NCI-H345 (cell line): ENCODE results near the gene CHAF1B.
"Not testable (repeated sequence)": the region's sequence is repeated elsewhere in the genome, so short reads cannot be mapped to it uniquely, and the experiment has no call there.

Experiments
- DNase-seq: peaks from one replicate; lab custom pipeline; 2025; lab: John Stamatoyannopoulos, UW

Gene CHAF1B

DNA sequence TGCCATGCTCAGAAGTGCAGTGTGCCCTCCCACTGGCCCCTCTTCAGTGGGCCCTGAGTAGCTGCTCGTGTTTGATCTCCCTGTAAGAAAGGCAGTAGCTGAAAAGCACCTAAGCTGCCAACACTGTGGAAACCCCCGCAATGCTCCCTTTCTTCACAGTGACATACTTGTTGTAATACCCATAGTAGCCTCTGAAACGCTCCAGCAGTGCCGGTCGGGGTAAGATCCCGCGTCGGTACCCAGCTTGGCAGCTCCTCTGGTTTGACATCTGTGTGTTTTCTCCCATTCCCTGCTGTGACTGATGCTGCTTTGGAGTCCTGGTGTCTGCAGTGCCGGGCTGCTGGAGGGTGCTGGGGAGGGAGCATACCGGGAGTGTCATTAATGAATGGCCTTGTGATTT lies 3.6 kb downstream of the CHAF1B start:
- DNase-seq, result no peak

DNA sequence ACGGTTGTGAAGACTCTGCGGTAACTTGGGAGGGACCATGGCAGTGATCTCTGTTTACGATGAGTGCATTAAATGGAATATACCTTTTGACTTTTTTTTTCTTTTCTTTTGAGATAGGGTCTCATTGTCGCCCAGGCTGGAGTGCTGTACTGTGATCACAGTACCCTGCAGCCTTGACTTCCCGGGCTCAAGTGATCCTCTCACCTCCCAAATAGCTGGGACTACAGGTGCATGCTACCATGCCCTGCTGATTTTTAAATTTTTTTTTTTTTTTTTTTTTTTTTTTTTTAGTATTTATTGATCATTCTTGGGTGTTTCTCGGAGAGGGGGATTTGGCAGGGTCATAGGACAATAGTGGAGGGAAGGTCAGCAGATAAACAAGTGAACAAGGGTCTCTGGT lies 6.5 kb downstream of the CHAF1B start:
- not testable (repeated sequence) for DNase-seq

DNA sequence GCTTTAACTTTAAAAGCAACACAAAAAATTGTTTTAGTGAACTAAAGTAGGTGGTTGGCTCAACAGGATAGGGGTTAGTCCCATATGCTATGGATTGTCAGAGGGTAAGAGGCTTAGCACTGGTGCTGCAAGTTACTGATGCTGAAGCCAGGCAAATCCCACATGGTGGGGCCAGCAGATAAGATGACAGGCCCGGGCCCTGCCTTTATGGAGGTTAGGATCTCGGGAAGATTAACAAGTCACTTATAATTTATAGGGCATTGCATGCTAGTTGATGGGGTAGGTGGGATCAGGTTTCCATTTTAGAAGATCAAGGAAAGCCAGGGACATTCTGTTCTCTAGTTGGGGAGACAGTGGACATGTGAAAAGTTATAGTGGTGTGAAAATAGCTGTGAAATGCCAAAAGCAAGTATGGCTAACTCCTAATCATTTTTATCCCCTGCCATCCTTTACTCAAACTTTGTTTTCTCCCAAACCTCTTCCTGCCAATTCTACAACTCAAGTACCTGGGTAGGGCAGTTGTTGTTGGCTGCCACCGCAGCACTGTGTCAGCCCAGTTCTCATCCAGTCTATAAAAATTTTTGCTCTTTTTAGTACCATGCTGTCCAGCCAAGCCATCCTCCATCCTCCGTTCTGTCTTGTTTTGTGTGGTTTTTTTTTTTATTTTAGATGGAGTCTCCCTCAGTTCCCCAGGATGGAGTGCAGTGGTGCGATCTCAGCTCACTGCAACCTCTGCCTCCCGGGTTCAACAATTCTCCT lies 10.3 kb downstream of the CHAF1B start:
- DNase-seq, result no peak

DNA sequence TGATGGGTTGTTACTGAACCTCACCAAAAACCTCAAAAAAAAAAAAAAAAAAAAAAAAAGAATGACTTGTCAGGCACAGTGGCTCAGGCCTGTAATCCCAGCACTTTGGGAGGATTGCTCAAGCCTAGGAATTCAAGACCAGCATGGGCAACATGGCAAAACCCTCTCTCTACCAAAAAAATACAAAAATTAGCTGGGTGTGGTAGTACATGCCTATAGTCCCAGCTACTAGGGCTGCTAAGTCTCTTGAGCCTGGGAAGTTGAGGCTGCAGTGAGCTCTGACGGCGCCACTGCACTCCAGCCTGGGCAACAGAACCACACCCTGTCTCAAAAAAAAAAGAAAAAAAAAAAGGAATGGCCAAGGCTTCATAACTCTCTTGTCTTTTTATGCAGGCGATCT lies 11.1 kb downstream of the CHAF1B start:
- DNase-seq, result no peak

DNA sequence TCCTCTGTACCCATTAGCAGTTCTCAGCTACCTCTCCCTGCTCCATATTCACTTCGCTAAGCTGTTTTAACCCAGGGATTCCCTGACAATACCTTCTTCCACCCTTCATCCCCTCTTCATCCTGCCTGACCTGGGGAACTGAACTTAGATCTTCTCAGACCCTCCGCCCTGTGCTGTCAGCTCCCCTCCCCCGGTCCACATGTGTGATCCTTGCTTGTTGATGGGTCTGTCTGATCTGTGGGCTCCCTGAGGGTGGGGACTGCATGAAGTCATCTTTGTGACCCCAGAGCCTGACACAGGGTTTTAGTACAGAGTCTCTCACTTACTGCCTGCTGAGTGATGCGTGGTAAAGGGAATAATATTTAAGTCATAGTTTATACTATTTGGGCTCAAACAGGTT lies 11.8 kb downstream of the CHAF1B start:
- no peak for DNase-seq

DNA sequence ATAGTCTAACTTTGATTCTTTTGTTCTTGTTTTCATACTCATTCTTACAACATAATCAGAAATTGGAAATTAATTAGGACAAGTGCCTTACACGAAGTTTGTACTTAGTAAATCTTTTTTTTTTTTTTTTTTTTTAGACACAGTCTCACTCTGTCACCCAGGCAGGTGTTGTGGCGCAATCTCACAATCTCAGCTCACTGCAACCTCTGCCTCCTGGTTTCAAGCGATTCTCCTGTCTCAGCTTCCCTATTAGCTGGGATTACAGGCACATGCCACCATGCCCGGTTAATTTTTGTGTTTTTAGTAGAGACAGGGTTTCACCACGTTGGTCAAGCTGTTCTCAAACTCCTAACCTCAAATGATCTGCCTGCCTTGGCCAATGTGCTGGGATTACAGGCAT lies 12.4 kb downstream of the CHAF1B start:
- no peak for DNase-seq

DNA sequence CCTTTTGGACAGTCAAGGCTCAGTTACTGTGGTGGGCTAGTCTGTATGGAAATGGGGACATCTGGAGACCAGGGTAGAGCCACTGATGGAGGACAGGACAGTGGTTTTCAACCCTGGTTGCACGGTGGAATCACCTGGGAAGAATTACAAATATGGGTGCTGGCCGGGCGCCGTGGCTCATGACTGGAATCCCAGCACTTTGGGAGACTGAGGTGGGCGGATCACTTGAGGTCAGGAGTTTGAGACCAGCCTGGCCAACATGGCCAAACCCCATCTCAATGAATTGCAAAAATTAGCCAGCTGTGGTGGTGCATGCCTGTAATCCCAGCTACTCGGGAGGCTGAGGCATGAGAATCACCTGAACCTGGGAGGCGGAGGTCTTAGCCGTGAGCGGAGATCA lies 14.5 kb downstream of the CHAF1B start:
- DNase-seq, result not testable (repeated sequence)

DNA sequence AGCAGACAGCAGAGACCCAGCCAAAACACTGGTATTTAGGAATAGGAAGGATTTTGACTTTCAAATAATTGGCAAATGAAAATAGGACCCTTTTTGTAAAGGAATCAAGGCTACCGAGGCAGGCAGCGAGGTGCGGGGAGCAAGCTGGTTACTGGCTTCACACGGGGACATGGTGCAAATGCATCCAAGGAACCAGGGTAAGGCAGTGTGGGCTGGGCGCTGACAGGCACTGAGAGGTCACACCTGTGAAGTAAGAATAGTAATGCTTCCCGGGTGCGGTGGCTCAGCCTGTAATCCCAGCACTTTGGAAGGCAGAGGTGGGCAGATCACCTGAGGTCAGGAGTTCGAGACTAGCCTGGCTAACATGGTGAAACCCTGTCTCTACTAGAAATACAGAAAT lies 15.5 kb downstream of the CHAF1B start:
- no peak for DNase-seq

DNA sequence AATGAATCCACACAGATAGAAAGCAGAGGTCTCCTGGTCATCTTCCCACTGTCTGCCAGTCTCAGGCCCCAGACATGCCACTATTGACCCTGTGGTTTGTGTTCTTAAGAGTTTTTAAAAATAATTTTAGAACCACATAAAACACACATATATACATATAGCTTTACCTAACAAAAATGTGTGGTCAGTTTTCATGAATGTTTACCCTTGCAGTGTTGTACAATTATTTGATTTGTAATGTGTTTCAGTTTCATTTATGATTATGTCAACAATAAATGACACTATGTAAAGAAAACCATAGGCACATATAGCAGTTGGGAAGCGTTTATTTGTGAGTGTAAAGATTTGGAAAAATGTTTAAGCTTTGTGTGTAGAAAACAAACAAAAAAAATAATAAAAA lies 17.1 kb downstream of the CHAF1B start:
- no peak for DNase-seq

DNA sequence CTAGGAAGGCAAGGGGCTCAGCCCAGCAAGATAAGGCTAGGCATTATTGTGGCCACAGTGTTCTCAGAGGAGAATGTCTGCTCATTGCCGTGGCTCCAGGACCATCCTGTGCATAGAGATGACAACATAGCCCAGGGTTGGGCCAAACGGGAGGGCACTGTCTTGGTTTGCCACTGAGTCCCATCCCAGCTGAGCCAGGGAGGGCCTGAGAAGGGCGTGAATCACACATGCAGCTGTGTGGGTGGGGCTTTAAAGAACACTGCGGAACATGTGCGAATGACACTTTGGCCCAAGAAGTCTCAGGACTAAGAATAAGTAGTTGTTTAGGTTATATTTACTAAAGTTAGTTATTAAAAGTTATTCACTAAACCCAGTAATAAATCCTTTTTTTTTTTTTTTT lies 18.5 kb downstream of the CHAF1B start:
- no peak for DNase-seq

DNA sequence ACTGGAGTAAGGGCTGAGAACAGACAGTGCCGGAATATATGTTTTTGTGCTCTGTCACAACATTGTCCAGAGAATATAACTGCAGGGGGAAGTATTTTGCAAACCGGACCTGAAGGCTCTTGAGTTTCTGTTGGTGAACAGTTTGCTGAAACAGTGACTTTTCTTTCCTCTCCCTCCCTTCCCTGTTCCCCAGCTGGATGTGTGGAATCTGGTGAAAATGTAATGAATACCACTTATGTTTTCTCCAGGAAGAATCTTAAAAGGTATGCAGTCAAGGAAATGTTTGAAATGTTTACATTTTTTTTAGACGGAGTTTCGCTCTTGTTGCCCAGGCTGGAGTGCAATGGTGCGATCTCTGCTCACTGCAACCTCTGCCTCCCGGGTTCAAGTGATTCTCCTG lies 23.4 kb downstream of the CHAF1B start:
- DNase-seq, result no peak

DNA sequence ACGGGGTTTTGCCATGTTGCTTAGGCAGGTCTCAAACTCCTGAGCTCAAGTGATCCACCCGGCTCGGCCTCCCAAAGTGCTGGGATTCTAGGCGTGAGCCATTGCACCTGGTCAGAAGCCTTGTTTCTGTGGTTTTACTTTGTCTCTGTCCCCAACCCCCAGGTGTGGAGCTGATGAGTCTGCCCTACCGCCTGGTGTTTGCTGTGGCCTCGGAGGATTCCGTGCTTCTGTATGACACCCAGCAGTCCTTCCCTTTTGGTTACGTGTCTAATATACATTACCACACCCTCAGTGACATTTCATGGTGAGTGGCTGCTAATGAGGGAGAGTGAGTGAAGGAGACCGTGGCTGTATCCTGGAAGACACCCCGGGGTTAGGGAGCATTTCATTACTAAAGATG lies 26.1 kb downstream of the CHAF1B start:
- DNase-seq, result no peak

DNA sequence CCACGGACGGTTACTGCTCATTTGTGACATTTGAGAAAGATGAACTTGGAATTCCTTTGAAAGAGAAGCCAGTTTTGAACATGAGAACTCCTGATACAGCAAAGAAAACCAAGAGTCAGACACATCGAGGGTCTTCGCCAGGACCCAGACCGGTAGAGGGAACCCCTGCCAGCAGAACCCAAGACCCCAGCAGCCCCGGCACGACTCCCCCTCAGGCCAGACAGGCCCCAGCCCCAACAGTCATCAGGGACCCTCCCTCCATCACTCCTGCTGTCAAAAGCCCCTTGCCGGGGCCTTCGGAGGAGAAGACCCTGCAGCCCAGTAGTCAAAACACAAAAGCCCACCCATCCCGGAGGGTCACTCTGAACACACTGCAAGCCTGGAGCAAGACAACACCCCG lies 27.7 kb downstream of the CHAF1B start:
- DNase-seq, result no peak

DNA sequence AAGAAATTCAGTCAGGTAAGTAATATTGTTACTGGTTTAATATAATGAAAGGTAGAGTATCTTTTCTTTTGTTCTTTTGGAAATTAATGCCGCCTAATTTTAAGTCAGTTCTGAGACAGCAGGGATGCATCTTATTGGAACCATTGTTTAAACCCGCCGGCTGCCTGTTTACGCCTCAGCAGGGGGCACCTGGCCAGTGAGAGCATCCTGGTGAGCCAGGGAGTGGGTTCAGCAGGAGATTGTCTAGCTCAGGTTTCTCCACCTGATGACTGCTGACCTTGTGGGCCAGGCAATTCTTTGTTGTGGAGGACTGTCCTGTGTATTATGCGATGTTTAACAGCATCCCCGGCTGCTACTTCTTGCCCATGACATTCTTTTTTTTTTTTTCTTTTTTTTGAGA lies 30.2 kb downstream of the CHAF1B start:
- DNase-seq, result peak; percentile 78

DNA sequence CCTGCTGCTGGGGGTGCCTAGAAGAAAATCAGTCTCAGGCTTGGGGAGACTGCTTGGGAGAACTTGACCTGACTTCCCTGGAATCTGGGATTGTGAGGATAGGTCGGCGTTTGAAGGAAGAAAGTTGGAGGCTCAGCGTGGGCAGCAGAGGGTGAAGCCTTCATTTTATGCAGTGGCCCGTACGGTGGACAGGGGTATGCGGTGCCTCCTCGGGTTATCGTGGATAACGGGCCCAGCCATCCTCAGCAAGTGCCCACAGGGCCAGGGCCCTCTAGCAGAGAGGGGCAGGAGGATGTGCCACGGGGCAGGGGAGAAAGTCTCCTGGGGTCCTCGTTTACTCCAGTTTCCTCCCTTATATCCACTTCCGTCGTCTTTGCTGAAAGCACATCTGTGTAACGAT lies 34.0 kb downstream of the CHAF1B start:
- no peak for DNase-seq

DNA sequence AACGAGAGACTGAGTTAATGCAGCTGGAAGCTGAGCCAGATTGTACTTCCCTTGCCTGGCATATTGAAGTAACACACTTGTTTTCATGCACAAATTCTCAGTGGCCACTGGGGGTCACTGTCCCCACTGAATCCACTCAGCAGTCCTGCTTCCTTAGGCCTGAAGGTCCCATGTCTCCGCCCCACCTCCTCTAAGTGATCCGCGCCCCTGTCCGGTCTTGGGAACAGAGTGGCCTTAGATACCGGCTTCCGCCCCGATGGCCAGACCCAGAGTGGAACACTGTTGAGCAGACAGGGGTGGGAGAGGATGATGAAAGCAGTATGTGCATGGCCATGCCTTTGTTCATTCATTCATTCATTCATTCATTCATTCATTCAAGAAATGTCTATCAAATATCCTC lies 34.8 kb downstream of the CHAF1B start:
- peak; percentile 49 for DNase-seq

DNA sequence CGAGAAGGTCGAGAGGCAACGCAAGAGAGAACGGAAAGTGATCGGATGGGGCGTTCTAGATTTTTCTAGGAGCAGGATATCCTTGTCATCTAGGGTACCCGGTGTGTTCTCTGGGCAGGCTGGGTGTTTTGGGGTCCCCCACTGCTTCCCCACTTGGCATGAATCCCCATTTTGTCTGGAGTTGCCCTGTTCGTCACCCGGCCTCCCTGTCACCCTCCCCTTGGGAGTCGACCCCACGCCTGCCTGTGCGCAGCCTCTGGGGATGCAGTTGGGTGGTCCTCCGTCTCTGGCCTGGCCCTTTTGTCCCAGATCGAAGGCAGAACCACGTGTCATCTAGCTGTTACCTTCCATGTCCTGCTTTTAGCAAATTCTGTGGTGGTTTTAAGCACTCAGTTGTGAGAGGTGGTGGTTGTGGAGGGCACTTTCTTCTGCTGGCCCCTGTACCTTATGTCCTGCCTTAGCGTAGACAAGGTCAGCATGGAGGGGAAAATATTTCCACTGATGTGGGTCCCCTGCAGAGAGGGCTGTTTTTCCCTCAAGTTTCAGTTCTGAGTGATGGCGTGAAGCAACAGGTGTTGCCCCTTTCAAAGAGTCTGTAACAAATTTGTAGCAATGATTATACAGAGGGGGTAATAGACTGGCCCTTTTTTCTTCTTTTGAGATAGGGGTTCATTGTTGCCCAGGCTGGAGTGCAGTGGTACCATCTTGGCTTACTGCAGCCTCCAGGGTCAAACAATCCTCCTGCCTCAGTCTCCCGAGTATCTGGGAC lies 35.6 kb downstream of the CHAF1B start:
- DNase-seq, result no peak

DNA sequence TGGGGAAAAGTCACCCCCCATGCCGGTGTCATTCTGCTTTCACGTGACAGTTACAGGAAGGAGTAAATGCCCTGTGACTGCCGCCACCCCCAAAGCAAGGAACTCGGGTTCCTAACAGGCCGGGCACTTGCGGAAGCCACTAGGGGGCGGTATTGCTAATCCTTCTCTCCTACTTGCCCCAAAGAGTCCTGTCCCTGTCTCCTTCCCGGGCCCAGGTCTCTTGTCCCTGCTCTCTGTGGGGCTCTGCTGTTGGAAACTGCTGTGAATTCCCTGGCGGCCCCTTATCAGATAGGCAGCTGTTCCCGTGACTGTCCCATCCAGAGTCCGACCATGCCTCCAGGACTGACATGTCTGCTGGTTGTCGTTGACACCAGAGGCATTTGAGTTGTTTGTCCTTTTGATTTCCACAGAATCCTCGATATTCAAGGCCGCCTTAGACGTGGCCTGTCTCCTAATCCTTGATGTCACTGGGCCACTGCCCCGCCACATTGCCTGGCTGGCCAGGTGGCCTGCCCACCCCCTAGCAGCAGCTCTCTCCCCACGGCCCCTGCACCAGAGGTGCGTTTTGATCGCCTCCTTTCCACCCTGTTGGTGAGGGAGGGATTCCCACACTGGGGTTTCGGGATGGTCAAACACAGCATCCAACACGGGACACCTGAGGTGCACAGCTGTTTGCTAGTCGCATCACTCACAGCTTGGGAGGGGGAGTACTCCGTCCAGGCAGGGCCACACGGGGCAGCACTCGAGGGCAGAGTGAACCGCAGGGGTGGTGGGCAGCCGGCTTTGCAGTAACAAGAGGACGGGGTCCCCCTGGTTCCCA lies 37.3 kb downstream of the CHAF1B start:
- DNase-seq, result peak; percentile 31

DNA sequence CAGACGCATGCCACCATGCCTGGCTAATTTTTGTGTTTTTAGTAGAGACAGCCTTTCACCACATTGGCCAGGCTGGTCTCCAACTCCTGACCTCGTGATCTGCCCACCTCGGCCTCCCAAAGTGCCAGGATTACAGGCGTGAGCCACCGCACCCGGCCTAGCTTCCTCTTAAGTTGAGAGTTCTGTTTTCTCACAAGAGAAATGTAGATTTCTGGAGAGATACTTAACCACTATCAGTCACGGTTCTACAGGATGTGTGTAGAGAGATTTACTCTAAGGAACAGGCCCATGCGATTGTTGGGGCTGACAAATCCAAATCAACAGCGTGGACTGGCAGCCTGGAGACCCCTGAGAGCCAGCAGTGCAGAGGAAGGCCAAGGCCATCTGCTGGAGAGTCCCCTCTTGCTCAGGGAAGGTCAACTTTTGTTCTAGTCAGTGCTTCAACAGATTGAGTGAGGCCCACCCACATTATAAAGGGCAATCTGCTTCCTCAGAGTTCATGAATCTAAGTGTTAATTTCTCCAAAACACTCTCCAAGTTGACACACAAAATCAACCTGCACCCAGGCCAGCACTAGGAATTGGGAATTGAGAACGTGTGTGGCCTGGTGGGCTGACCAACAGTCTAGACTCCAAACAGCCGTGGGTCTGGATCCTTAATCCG lies 38.7 kb downstream of the CHAF1B start:
- DNase-seq, result no peak

DNA sequence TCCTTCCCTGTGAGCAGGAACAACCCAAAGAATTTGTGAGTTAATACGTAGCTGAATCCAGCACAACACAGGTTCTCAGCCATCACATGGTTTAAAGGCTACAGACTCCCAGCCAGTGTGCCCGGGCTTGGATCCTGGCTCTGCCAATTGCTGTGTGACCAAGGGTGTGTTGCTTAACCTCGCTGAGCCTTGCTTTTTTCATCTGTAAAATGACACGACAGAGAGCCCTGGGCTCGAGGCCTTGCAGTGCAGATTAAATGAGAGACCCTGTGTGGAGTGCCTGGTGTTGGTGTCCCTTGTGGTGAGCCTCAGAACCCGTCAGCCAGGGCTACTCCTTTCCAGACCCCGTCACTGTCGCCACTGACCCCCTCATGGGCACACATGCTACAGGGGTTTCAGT lies 39.4 kb downstream of the CHAF1B start:
- DNase-seq, result no peak

DNA sequence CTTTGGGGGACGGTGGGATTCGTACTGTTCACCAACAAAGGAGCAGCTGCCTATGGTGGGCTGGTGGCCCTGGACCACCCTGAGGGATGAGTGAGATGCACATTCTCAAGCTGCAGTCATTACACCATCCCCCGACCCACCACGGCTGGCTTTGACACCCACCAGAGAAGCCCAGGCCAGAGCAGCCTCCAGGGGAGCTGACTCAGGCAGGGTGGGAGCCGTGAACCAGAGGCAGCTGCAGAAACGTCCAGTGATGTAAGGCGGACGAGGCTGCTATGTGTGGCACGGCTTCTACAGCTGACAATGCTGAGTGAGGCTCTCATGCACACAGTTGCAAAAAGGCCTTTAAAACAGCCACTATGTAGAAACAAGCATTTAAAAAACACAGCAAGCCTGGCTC lies 40.1 kb downstream of the CHAF1B start:
- DNase-seq, result no peak

DNA sequence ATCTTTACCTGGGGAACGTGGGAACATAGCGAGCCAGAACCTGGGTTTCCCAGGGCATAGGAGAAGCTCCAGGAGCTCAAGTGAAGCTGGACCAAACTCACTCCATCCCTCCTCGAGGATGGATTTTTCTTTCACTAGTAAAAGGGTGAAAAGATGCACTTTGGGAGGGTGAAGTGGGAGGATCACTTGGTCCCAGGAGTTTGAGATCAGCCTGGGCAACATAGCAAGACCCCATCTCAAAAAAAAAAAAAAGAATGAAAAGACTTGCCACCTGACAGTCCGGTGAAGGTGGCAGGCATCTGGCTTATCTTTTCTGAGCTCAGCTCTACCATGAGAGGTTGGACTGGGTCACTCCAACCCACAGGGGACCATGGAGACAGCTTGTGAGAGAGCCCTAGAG lies 42.3 kb downstream of the CHAF1B start:
- DNase-seq, result no peak
